Measurements from ENCODE around the gene RNF14. TPM values are rescaled to one million over a fixed set of nuclear protein-coding genes. Genes with fewer than 3 reads are reported as not detected.

RNF14 gene
- total RNA-seq, 5 donors from 2014 or later (not counting 1 experiment from before 2014, with no cell fraction given), result 16.4 to 35.8 (median 28.2) TPM

DNA sequence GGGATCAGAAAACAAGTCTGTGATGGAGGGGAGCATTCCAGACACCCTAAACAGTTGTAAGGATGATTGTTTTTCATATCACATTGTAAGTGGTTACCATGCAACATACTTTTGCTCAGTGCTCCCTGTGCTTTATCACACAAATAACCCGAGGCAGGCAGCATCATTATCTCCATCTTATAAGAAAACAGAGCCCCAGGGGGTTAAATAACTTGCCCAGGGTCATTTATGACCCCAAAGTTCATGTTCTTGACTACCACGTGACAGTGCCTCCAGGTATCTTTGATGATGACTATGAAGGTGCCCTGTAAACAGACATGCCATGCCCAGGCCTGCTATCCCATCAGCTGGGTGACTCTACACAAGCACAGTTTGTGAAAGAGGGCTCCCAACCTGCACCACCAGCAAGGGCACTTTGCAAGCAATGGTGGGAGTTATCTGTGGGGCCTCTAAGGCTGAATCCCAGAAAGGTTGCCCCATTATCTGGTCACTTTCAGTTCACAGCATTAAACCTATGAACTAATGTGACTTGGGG lies 34.4 kb downstream of the RNF14 start:
- WGBS (ENCODE audit: insufficient coverage), result 90% methylated on average over 2 of the region's 2 CpGs
- H3K4me1 Mint-ChIP-seq, result peaks cover 46 to 53% (median 46%) of the 10 kb centered on the region in 3 donors
- Histone ChIP-seq H3K36me3 (ENCODE audit: control insufficient read depth in 2 of 2, extremely low read depth in 1 of 2, insufficient read depth in 1 of 2, low read length in 1 of 2) (peaks cover 5 to 51% of the 10 kb centered on the region in 2 donors), H3K27me3 (replicated peaks in 1 of 2; ENCODE audit: control insufficient read depth in 2 of 2, extremely low read depth in 1 of 2, insufficient read depth in 2 of 2, low read length in 1 of 2) (no peaks in the 10 kb centered on the region), H3K9me3 (no peaks in the 10 kb centered on the region), H3K4me1 (ENCODE audit: control insufficient read depth in 1 of 2, extremely low read depth in 1 of 2, insufficient read depth in 2 of 2, low read length in 2 of 2) (peaks cover 31 to 37% of the 10 kb centered on the region in 2 experiments), H3K4me3 (ENCODE audit: control insufficient read depth in 1 of 2, extremely low read depth in 1 of 2, low read length in 1 of 2) (no peak overlapping the region), H3K27ac (ENCODE audit: low read length) (no peak overlapping the region)
- DNase-seq, result no peak
- peak overlapping the region in 1 of 3 donors; percentile 61 for H3K4me3 Mint-ChIP-seq
- H3K36me3 Mint-ChIP-seq, result peaks cover 40% of the 10 kb centered on the region
- no peaks in the 10 kb centered on the region for H3K27me3 Mint-ChIP-seq
- peak overlapping the region in 1 of 2 donors; percentile 75 for H3K27ac Mint-ChIP-seq
- ATAC-seq (replicated peaks in 1 of 4), result no peak
- CTCF ChIA-PET, result no interaction called here
- H3K9me3 Mint-ChIP-seq, result no peaks in the 10 kb centered on the region
- POLR2A ChIA-PET, result interaction anchor here in 1 of 2 donors (0.5 kb wide), 1 partner anchor 89 kb away, joined by 10 read pairs; no protein-coding TSS in a partner anchor

- Histone ChIP-seq H3K27ac (ENCODE audit: low read length) (peak overlapping the region; percentile 41), H3K9me3 (no peaks in the 10 kb centered on the region), H3K36me3 (ENCODE audit: control insufficient read depth in 2 of 2, extremely low read depth in 1 of 2, insufficient read depth in 1 of 2, low read length in 1 of 2) (peaks cover 5 to 37% of the 10 kb centered on the region in 2 donors), H3K4me3 (ENCODE audit: control insufficient read depth in 1 of 2, extremely low read depth in 1 of 2, low read length in 1 of 2) (no peak overlapping the region), H3K27me3 (replicated peaks in 1 of 2; ENCODE audit: control insufficient read depth in 2 of 2, extremely low read depth in 1 of 2, insufficient read depth in 2 of 2, low read length in 1 of 2) (no peaks in the 10 kb centered on the region), H3K4me1 (ENCODE audit: control insufficient read depth in 1 of 2, extremely low read depth in 1 of 2, insufficient read depth in 2 of 2, low read length in 2 of 2) (peaks cover 33 to 37% of the 10 kb centered on the region in 2 experiments)
- H3K36me3 Mint-ChIP-seq, result peaks cover 40% of the 10 kb centered on the region
- WGBS (ENCODE audit: insufficient coverage), result 100% methylated on average over 1 of the region's 3 CpGs
- ATAC-seq (replicated peaks in 1 of 4) (peak; percentile 81 to 90 (median 84)), DNase-seq (peak in 8 of 35 experiments; percentile 9 to 59 (median 28))
- peaks cover 52 to 66% (median 60%) of the 10 kb centered on the region in 3 donors for H3K4me1 Mint-ChIP-seq
- H3K9me3 Mint-ChIP-seq, result no peaks in the 10 kb centered on the region
- CTCF ChIA-PET, result interaction anchor here (0.5 to 1.2 kb wide), 5 partner anchors 9 to 137 kb away, joined by 3 to 4 read pairs (median 3); no protein-coding TSS in a partner anchor
- POLR2A ChIA-PET, result interaction anchor here in 1 of 2 donors (0.7 to 1.0 kb wide), 3 partner anchors 9 to 87 kb away, joined by 3 to 4 read pairs (median 3); no protein-coding TSS in a partner anchor
- H3K4me3 Mint-ChIP-seq, result peak overlapping the region; percentile 2 to 34 (median 21)
- H3K27ac Mint-ChIP-seq, result peak overlapping the region; percentile 89 to 95
- H3K27me3 Mint-ChIP-seq, result no peaks in the 10 kb centered on the region
Measured at GRCh38 chr5:142006363-142007236, 37.7 kb downstream of the RNF14 start.

DNA sequence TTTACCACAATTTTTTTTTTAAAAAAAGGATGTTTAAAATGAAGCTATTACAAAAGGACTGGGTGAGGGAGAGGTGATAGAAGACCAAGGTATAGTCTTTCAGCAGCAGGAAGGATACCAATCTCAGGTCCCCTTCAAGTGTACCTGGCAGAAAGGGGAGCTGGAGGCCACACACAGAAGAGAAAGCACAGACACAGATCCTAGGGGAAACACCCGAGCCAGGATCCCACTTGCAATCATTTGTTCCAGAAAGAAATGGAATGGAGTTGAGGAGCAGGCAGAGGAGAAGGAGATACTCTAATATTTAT lies 38.3 kb downstream of the RNF14 start:
- Mint-ChIP-seq H3K27ac (peak overlapping the region; percentile 89 to 95), H3K9me3 (no peaks in the 10 kb centered on the region), H3K27me3 (no peaks in the 10 kb centered on the region), H3K4me1 (peaks cover 58 to 71% (median 66%) of the 10 kb centered on the region in 3 donors), H3K36me3 (peaks cover 34% of the 10 kb centered on the region), H3K4me3 (peak overlapping the region; percentile 0 to 21 (median 2))
- CTCF ChIA-PET, result interaction anchor here (0.6 to 1.0 kb wide), 3 partner anchors 8 to 136 kb away, joined by 3 to 4 read pairs (median 3); no protein-coding TSS in a partner anchor
- Histone ChIP-seq H3K27me3 (replicated peaks in 1 of 2; ENCODE audit: control insufficient read depth in 2 of 2, extremely low read depth in 1 of 2, insufficient read depth in 2 of 2, low read length in 1 of 2) (no peaks in the 10 kb centered on the region), H3K4me3 (ENCODE audit: control insufficient read depth in 1 of 2, extremely low read depth in 1 of 2, low read length in 1 of 2) (no peak overlapping the region), H3K9me3 (no peaks in the 10 kb centered on the region), H3K27ac (ENCODE audit: low read length) (peak overlapping the region; percentile 41), H3K36me3 (ENCODE audit: control insufficient read depth in 2 of 2, extremely low read depth in 1 of 2, insufficient read depth in 1 of 2, low read length in 1 of 2) (peaks cover 5 to 32% of the 10 kb centered on the region in 2 donors), H3K4me1 (ENCODE audit: control insufficient read depth in 1 of 2, extremely low read depth in 1 of 2, insufficient read depth in 2 of 2, low read length in 2 of 2) (peaks cover 38 to 39% of the 10 kb centered on the region in 2 experiments)
- ATAC-seq (replicated peaks in 1 of 4) (no peak), DNase-seq (no peak)
- POLR2A ChIA-PET, result interaction anchor here in 1 of 2 donors (0.6 to 1.0 kb wide), 4 partner anchors 8 to 86 kb away, joined by 3 to 7 read pairs (median 4); no protein-coding TSS in a partner anchor
- no CpG with 5 or more reads among the region's 1 CpG for WGBS (ENCODE audit: insufficient coverage)

DNA sequence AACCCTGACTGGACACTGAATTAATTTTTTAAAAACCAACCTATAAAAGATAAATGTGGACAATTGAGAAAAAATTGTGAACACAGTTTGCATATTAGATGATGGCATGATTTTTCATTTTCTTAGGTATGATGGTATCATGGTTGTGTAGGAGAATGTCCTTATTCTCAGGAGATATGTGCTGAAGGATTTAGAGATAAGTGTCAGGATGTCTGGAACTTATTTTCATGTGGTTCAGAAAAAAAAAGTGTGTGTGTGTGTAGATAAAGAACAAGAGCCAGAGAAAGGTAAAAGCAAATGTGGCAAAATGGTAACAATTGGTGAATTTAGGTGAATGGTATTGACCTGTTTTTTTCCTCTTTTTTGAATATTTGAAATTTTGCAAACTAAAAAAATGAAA lies 39.9 kb downstream of the RNF14 start:
- Mint-ChIP-seq H3K36me3 (peaks cover 27% of the 10 kb centered on the region), H3K4me1 (peaks cover 61 to 72% (median 62%) of the 10 kb centered on the region in 3 donors), H3K27ac (no peak overlapping the region), H3K4me3 (no peak overlapping the region), H3K27me3 (no peaks in the 10 kb centered on the region), H3K9me3 (no peaks in the 10 kb centered on the region)
- Histone ChIP-seq H3K27me3 (replicated peaks in 1 of 2; ENCODE audit: control insufficient read depth in 2 of 2, extremely low read depth in 1 of 2, insufficient read depth in 2 of 2, low read length in 1 of 2) (no peaks in the 10 kb centered on the region), H3K4me3 (ENCODE audit: control insufficient read depth in 1 of 2, extremely low read depth in 1 of 2, low read length in 1 of 2) (no peak overlapping the region), H3K36me3 (ENCODE audit: control insufficient read depth in 2 of 2, extremely low read depth in 1 of 2, insufficient read depth in 1 of 2, low read length in 1 of 2) (peaks cover 5 to 20% of the 10 kb centered on the region in 2 donors), H3K4me1 (ENCODE audit: control insufficient read depth in 1 of 2, extremely low read depth in 1 of 2, insufficient read depth in 2 of 2, low read length in 2 of 2) (peaks cover 37 to 48% of the 10 kb centered on the region in 2 experiments), H3K9me3 (no peaks in the 10 kb centered on the region), H3K27ac (ENCODE audit: low read length) (no peak overlapping the region)
- ChIA-PET CTCF (interaction anchor here in 1 of 2 donors (0.6 to 1.4 kb wide), 4 partner anchors 60 to 134 kb away, joined by 3 to 4 read pairs (median 4); no protein-coding TSS in a partner anchor), POLR2A (interaction anchor here in 1 of 2 donors (0.7 kb wide), 1 partner anchor 16 kb away, joined by 3 read pairs; no protein-coding TSS in a partner anchor)
- DNase-seq (no peak), ATAC-seq (replicated peaks in 1 of 4) (no peak)

DNA sequence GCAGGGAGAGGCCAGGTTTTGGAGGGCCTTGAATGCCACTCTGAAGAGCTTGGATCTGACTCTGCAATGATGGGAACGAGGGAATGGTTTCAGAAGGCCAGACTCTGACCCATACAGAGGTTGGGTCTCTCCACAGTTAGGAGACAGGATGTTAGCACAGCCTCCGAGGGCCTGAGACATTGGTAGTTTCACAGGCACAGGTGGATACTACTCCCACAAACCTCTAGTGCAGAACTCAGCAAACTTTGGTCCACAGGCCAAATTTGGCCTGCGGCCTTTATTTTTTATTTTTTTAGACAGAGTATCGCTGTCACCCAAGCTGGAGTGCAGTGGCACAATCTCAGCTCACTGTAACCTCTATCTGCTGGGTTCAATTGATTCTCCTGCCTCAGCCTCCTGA lies 41.0 kb downstream of the RNF14 start:
- H3K36me3 Mint-ChIP-seq, result peaks cover 22% of the 10 kb centered on the region
- ChIA-PET CTCF (interaction anchor here (0.6 to 1.2 kb wide), 7 partner anchors 16 to 133 kb away, joined by 3 to 5 read pairs (median 4); no protein-coding TSS in a partner anchor), POLR2A (interaction anchor here in 1 of 2 donors (0.6 kb wide), 1 partner anchor 139 kb away, joined by 6 read pairs; no protein-coding TSS in a partner anchor)
- Histone ChIP-seq H3K27ac (ENCODE audit: low read length) (no peak overlapping the region), H3K4me3 (ENCODE audit: control insufficient read depth in 1 of 2, extremely low read depth in 1 of 2, low read length in 1 of 2) (no peak overlapping the region), H3K27me3 (replicated peaks in 1 of 2; ENCODE audit: control insufficient read depth in 2 of 2, extremely low read depth in 1 of 2, insufficient read depth in 2 of 2, low read length in 1 of 2) (no peaks in the 10 kb centered on the region), H3K36me3 (ENCODE audit: control insufficient read depth in 2 of 2, extremely low read depth in 1 of 2, insufficient read depth in 1 of 2, low read length in 1 of 2) (peaks cover under 1 to 12% of the 10 kb centered on the region in 2 donors), H3K4me1 (ENCODE audit: control insufficient read depth in 1 of 2, extremely low read depth in 1 of 2, insufficient read depth in 2 of 2, low read length in 2 of 2) (peaks cover 28 to 57% of the 10 kb centered on the region in 2 experiments), H3K9me3 (no peaks in the 10 kb centered on the region)
- no peak overlapping the region for H3K4me3 Mint-ChIP-seq
- 93% methylated on average over 2 of the region's 4 CpGs for WGBS (ENCODE audit: insufficient coverage)
- H3K27me3 Mint-ChIP-seq, result no peaks in the 10 kb centered on the region
- H3K4me1 Mint-ChIP-seq, result peaks cover 62 to 77% (median 62%) of the 10 kb centered on the region in 3 donors
- H3K9me3 Mint-ChIP-seq, result no peaks in the 10 kb centered on the region
- DNase-seq (no peak), ATAC-seq (replicated peaks in 1 of 4) (no peak)
- H3K27ac Mint-ChIP-seq, result peak overlapping the region in 1 of 2 donors; percentile 18
